Coronary artery (tissue), 2 donors: ENCODE results near the gene CDHR3.
A peak's percentile ranks its signal among the peaks of the same experiment; 100 is the strongest.

ENCODE experiments used
- DNase-seq: peaks from one replicate; pipeline ENCODE4 v3.0.0-alpha.2; 2017; ENCODE audit warnings: low spot score
- H3K27ac ChIP-seq, 2 donors: fragments of 200-600 bp; sonication (generic); one replicate each; pipeline ENCODE4 v1.5.1; 2016 to 2019
- H3K4me3 ChIP-seq: fragments of 200-600 bp; sonication (generic); 2 replicates; pipeline ENCODE4 v1.5.1; 2016; ENCODE audit warnings: mild to moderate bottlenecking, moderate library complexity
- CTCF ChIP-seq: fragments of 200-600 bp; sonication (generic); IDR thresholded peaks from one replicate; pipeline ENCODE4 v1.5.1; 2019; ENCODE audit warnings: antibody characterized with exemption

CDHR3 gene

GRCh38 chr7:106047818-106048705, 85.0 kb downstream of the CDHR3 start:
- TF ChIP-seq CTCF: no peak
- Histone ChIP-seq H3K4me3 (no peak overlapping the region), H3K27ac (no peak overlapping the region)
- DNase-seq: no peak

- H3K4me3 ChIP-seq: no peak overlapping the region
- no peak overlapping the region for H3K27ac ChIP-seq
- no peak for TF ChIP-seq CTCF
- no peak for DNase-seq
Measured at GRCh38 chr7:106048706-106049020, 85.6 kb downstream of the CDHR3 start.

- DNase-seq: no peak
- no peak overlapping the region for H3K27ac ChIP-seq
Measured at GRCh38 chr7:106049139-106049752, 86.2 kb downstream of the CDHR3 start.

GRCh38 chr7:106050002-106050745, 87.1 kb downstream of the CDHR3 start:
- Histone ChIP-seq H3K27ac (peak overlapping the region in 1 of 2 donors; percentile 44), H3K4me3 (no peak overlapping the region)
- DNase-seq: no peak

More at GRCh38 chr7:106049139-106049752, 86.2 kb downstream of the CDHR3 start:
- no peak overlapping the region for H3K4me3 ChIP-seq
- no peak for TF ChIP-seq CTCF

GRCh38 chr7:106050746-106051117, 87.7 kb downstream of the CDHR3 start:
- DNase-seq: no peak
- H3K4me3 ChIP-seq: no peak overlapping the region
- TF ChIP-seq CTCF: no peak
- peak overlapping the region in 1 of 2 donors; percentile 44 for H3K27ac ChIP-seq

More at GRCh38 chr7:106050002-106050745, 87.1 kb downstream of the CDHR3 start:
- no peak for TF ChIP-seq CTCF

- no peak for DNase-seq
- Histone ChIP-seq H3K4me3 (no peak overlapping the region), H3K27ac (no peak overlapping the region)
- TF ChIP-seq CTCF: no peak
Measured at GRCh38 chr7:106052681-106053080, 89.6 kb downstream of the CDHR3 start.
